B cell (primary cell): ENCODE data around the gene CD58. TPM values are rescaled to one million over a fixed set of nuclear protein-coding genes. Genes with fewer than 3 reads are reported as not detected.
"Not testable (repeated sequence)": the region's sequence is repeated elsewhere in the genome, so short reads cannot be mapped to it uniquely, and the experiment has no call there.

Experiments
- ATAC-seq: fragments of 200-7000 bp; cut with Tn5 transposase; one replicate; pipeline ENCODE4 v1.10.0; 2021; ENCODE audit warnings: low read depth, mild to moderate bottlenecking, moderate number of reproducible peaks, moderate library complexity
- CTCF ChIA-PET: fragments of 350-600 bp; sonication (Branson Sonifier 250); formaldehyde crosslinking; loops from one replicate; lab custom pipeline; 2021; ENCODE audit warnings: antibody characterized with exemption, inconsistent platforms; lab: Charles Lee
- POLR2A ChIA-PET: fragments of 350-600 bp; sonication (Branson Sonifier 250); formaldehyde crosslinking; loops from one replicate; lab custom pipeline; 2021; ENCODE audit warnings: antibody characterized with exemption; lab: Charles Lee
- DNase-seq: peaks from one replicate; pipeline ENCODE4 v3.0.0; 2013
- H2AFZ ChIP-seq: 2 replicates; pipeline ENCODE4 v1.6.1; 2012; ENCODE audit warnings: mild to moderate bottlenecking, low read depth, low read length; ENCODE audit not compliant: insufficient read depth, poor library complexity, severe bottlenecking
- H3K27ac ChIP-seq, 2 donors: 1 replicate in 1 of 2; 2 replicates in 1 of 2; pipeline ENCODE4 v1.5.1; 2012 to 2013; ENCODE audit warnings: low read length in 2 of 2, mild to moderate bottlenecking in 2 of 2, moderate library complexity in 1 of 2
- H3K27me3 ChIP-seq, 4 experiments: fragments of 200-600 bp in 1 of 4; sonication (generic) in 1 of 4; replicated peaks in 1 of 4; 1 replicate in 2 of 4; 2 replicates in 2 of 4; pipeline versions ENCODE4 v1.6.1 to v1.7.0; 2013 to 2016; ENCODE audit warnings: low read length in 3 of 4, mild to moderate bottlenecking in 2 of 4, mixed read lengths in 1 of 4, moderate library complexity in 1 of 4; ENCODE audit not compliant: insufficient read depth in 4 of 4, control insufficient read depth in 3 of 4; ENCODE audit errors: control extremely low read depth in 1 of 4
- H3K36me3 ChIP-seq, 2 experiments: replicated peaks in 1 of 2; 1 replicate in 1 of 2; 2 replicates in 1 of 2; pipeline versions ENCODE4 v1.6.1 to v1.7.1; 2013; ENCODE audit warnings: low read length in 1 of 2; ENCODE audit not compliant: insufficient read depth in 2 of 2, control insufficient read depth in 1 of 2; ENCODE audit errors: control extremely low read depth in 1 of 2, extremely low read depth in 1 of 2
- H3K4me1 ChIP-seq, 2 donors: fragments of 200-600 bp in 1 of 2; sonication (generic) in 1 of 2; 1 replicate in 1 of 2; 2 replicates in 1 of 2; pipeline versions ENCODE4 v1.5.1 to v1.6.1; 2013 to 2017; ENCODE audit warnings: low read length in 2 of 2; ENCODE audit not compliant: control insufficient read depth in 2 of 2, insufficient read depth in 2 of 2
- H3K4me2 ChIP-seq: replicated peaks from 2 replicates; pipeline ENCODE3; 2012; ENCODE audit warnings: mild to moderate bottlenecking, low read depth, low read length; ENCODE audit not compliant: poor library complexity, severe bottlenecking
- H3K4me3 ChIP-seq, 5 experiments: fragments of 200-600 bp in 1 of 5; sonication (generic) in 1 of 5; 1 replicate in 3 of 5; 2 replicates in 2 of 5; pipeline versions ENCODE4 v1.5.1 to v1.7.0; 2011 to 2016; ENCODE audit warnings: low read length in 4 of 5, mild to moderate bottlenecking in 4 of 5, low read depth in 2 of 5, control low read depth in 1 of 5, moderate library complexity in 1 of 5; ENCODE audit not compliant: insufficient read depth in 1 of 5; ENCODE audit errors: control extremely low read depth in 1 of 5, extremely low read depth in 1 of 5
- H3K79me2 ChIP-seq: fragments of 200-600 bp; sonication (generic); one replicate; pipeline ENCODE4 v1.6.0; 2016; ENCODE audit warnings: low read length; ENCODE audit not compliant: control insufficient read depth, insufficient read depth
- H3K9ac ChIP-seq: fragments of 200-600 bp; sonication (generic); 2 replicates; pipeline ENCODE4 v1.6.1; 2017; ENCODE audit warnings: mild to moderate bottlenecking, low read length, moderate library complexity
- H3K9me3 ChIP-seq, 3 donors: one replicate each; pipeline versions ENCODE4 v1.6.1 to v1.7.1; 2013; ENCODE audit warnings: low read length in 2 of 3; ENCODE audit not compliant: control insufficient read depth in 2 of 3, insufficient read depth in 1 of 3; ENCODE audit errors: control extremely low read depth in 1 of 3
- H4K20me1 ChIP-seq: 2 replicates; pipeline ENCODE4 v1.6.0; 2012; ENCODE audit warnings: mild to moderate bottlenecking, low read length; ENCODE audit not compliant: insufficient read depth, control insufficient read depth, poor library complexity, severe bottlenecking
- H3K27ac Mint-ChIP-seq: one replicate; pipeline ENCODE4 v1.8.0; 2021; ENCODE audit warnings: mixed read lengths
- H3K27me3 Mint-ChIP-seq: one replicate; pipeline ENCODE4 v1.8.0; 2021; ENCODE audit warnings: mixed read lengths
- H3K4me1 Mint-ChIP-seq: one replicate; pipeline ENCODE4 v1.8.0; 2021; ENCODE audit warnings: mixed read lengths
- H3K4me3 Mint-ChIP-seq: one replicate; pipeline ENCODE4 v1.8.0; 2021; ENCODE audit warnings: mixed read lengths
- H3K9me3 Mint-ChIP-seq: one replicate; pipeline ENCODE4 v1.8.0; 2022; ENCODE audit warnings: mixed read lengths; ENCODE audit not compliant: insufficient read depth
- EZH2 ChIP-seq: IDR thresholded peaks from 2 replicates; pipeline ENCODE4 v1.6.1; 2012; ENCODE audit warnings: borderline replicate concordance, low read depth, mild to moderate bottlenecking, moderate library complexity, low read length; ENCODE audit not compliant: insufficient read depth, poor library complexity, severe bottlenecking
- WGBS: methylation state at CpG from one replicate; pipeline ENCODE4 v1.1.5; 2013; ENCODE audit warnings: missing lambda C conversion rate; ENCODE audit not compliant: insufficient coverage; 5-methylcytosine and 5-hydroxymethylcytosine counted together
- intact Hi-C: fragments of 100-400 bp; cut with micrococcal nuclease; formaldehyde crosslinking; loops from one replicate; pipeline ENCODE4 v1.10.0; 2022
- polyA plus RNA-seq: library from polyadenylated mRNA; depleted of rRNA; stranded (reverse); fragments of >200 nt; gene quantifications from 2 replicates; pipeline ENCODE4 v1.2.3, GENCODE V29; 2012
- total RNA-seq, 2 donors: library from RNA; stranded (reverse); fragments of 120-200 nt in 1 of 2; gene quantifications; 1 replicate in 1 of 2; 2 replicates in 1 of 2; pipeline versions ENCODE4 v1.2.3 to v1.2.4, GENCODE V29; 2013 to 2022
- TF ChIP-seq, protein P1 (sequence below): fragments of 200-600 bp; IDR thresholded peaks from one replicate; pipeline ENCODE4 v1.8.0; 2022; ENCODE audit warnings: antibody characterized with exemption, mild to moderate bottlenecking

CD58 gene
- total and polyA plus RNA-seq, 2 donors (not counting 1 experiment from before 2014, with no cell fraction given): 12.3 to 47.6 TPM

DNA sequence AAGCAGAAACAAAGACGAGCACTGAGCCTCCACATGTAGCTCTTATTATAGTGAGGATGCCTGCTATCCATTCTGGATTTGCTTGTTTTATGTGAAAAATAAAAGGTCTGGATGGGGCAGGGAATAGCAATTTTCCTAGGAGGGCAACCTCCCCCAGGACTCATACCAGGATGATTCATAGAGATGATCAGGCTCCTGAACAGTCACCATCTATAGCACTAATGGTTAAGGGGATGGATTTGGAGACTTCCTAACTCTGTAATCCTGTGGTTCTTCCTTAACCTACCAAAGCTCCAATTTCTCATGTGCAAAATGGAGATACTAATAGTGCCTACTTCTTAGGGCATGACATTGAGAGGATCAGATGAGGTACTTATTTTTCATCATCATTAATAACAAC, 34.5 kb upstream of the CD58 start:
- H3K36me3 ChIP-seq: no peaks in the 10 kb centered on the region
- H3K4me3 ChIP-seq: no peak overlapping the region
- no peaks in the 10 kb centered on the region for H3K27me3 ChIP-seq
- H3K27ac ChIP-seq: no peak overlapping the region
- CTCF ChIA-PET: no interaction called here
- DNase-seq (no peak), ATAC-seq (no peak)
- no peaks in the 10 kb centered on the region for H3K4me1 ChIP-seq
- POLR2A ChIA-PET: no interaction called here
- WGBS: no CpG with 5 or more reads among the region's 1 CpG
- H3K4me2 ChIP-seq: no peak overlapping the region
- H3K9ac ChIP-seq: no peak overlapping the region
- intact Hi-C loops: no loop called here
- no peak overlapping the region for H3K27ac Mint-ChIP-seq
- no peak overlapping the region for H2AFZ ChIP-seq
- H3K4me3 Mint-ChIP-seq: no peak overlapping the region
- no peaks in the 10 kb centered on the region for H3K79me2 ChIP-seq
- peaks cover 5% of the 10 kb centered on the region for H3K4me1 Mint-ChIP-seq
- TF ChIP-seq EZH2: no peak
- TF ChIP-seq, protein P1, sequence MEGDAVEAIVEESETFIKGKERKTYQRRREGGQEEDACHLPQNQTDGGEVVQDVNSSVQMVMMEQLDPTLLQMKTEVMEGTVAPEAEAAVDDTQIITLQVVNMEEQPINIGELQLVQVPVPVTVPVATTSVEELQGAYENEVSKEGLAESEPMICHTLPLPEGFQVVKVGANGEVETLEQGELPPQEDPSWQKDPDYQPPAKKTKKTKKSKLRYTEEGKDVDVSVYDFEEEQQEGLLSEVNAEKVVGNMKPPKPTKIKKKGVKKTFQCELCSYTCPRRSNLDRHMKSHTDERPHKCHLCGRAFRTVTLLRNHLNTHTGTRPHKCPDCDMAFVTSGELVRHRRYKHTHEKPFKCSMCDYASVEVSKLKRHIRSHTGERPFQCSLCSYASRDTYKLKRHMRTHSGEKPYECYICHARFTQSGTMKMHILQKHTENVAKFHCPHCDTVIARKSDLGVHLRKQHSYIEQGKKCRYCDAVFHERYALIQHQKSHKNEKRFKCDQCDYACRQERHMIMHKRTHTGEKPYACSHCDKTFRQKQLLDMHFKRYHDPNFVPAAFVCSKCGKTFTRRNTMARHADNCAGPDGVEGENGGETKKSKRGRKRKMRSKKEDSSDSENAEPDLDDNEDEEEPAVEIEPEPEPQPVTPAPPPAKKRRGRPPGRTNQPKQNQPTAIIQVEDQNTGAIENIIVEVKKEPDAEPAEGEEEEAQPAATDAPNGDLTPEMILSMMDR: no peak
- no peaks in the 10 kb centered on the region for H4K20me1 ChIP-seq
- H3K9me3 ChIP-seq: no peaks in the 10 kb centered on the region
- no peaks in the 10 kb centered on the region for H3K9me3 Mint-ChIP-seq
- H3K27me3 Mint-ChIP-seq: no peaks in the 10 kb centered on the region

DNA sequence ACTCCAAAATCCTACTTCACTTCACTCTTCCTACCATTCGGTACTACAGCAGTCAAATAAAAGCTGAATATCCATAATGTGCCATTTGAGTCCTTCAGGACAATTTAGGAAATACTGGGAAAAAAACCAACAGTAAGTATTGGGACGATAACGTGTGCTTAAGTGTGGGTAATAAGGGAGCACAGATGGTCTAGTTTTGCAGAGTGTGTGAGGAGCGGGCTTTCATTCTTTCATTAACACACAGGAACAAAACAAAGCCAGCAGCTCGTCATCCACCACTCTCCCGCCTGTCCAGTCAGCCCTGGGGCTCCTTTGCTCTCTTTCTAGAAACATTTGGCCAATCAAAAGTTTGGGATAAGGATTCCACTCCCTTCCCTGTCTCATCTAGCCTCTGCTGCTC, 33.6 kb upstream of the CD58 start:
- H3K9me3 Mint-ChIP-seq, H3K79me2 ChIP-seq, H3K27me3 Mint-ChIP-seq, H4K20me1 ChIP-seq, H3K27ac ChIP-seq, H3K36me3 ChIP-seq, H3K9ac ChIP-seq, DNase-seq, intact Hi-C loops, ATAC-seq, H3K4me3 Mint-ChIP-seq, CTCF ChIA-PET, H3K4me3 ChIP-seq, H3K27ac Mint-ChIP-seq, H3K9me3 ChIP-seq, H3K4me1 Mint-ChIP-seq, H3K4me1 ChIP-seq, POLR2A ChIA-PET, H2AFZ ChIP-seq, H3K27me3 ChIP-seq, H3K4me2 ChIP-seq: not testable (repeated sequence)
- WGBS: no CpG with 5 or more reads among the region's 6 CpGs

DNA sequence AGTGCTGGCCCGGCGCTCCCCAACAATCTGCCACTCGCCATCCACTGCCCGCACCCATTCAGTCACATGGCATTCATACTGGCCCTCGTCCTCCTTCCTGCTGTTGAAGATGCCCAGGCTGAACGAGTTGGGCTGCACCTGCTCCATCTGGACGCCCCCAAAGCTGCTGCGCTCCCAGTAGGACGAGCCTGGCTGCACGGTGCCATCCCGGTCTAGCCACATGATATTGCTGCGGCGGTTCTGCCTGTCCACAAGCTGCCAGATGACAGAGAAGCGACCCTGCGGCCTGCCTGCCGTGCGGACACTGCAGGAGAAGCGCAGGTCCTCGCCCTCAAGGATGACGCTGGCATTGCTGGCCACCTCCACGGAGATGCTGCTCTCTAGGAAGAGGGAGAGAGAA, 32.8 kb upstream of the CD58 start:
- H3K9me3 Mint-ChIP-seq, H3K4me3 Mint-ChIP-seq, H3K4me1 ChIP-seq, ATAC-seq, H2AFZ ChIP-seq, H3K9ac ChIP-seq, H3K27ac Mint-ChIP-seq, H4K20me1 ChIP-seq, H3K4me3 ChIP-seq, H3K27ac ChIP-seq, H3K36me3 ChIP-seq, H3K4me1 Mint-ChIP-seq, H3K9me3 ChIP-seq, H3K4me2 ChIP-seq, H3K27me3 ChIP-seq, POLR2A ChIA-PET, intact Hi-C loops, DNase-seq, H3K27me3 Mint-ChIP-seq, H3K79me2 ChIP-seq, CTCF ChIA-PET: not testable (repeated sequence)
- 83% methylated on average over 4 of the region's 21 CpGs for WGBS
